Endodermal cell (in vitro differentiated cells): ENCODE measurements around the gene CDC42SE1. TPM values are rescaled to one million over a fixed set of nuclear protein-coding genes. Genes with fewer than 3 reads are reported as not detected.
A peak's percentile ranks its signal among the peaks of the same experiment; 100 is the strongest.

Experiments used
- DNase-seq: peaks from one replicate; pipeline ENCODE4 v3.0.0-alpha.2; 2017
- H3K27ac ChIP-seq: 2 replicates; pipeline ENCODE4 v1.5.1; 2013; ENCODE audit warnings: mild to moderate bottlenecking, low read depth, low read length, moderate library complexity
- H3K27me3 ChIP-seq: 2 replicates; pipeline ENCODE4 v1.6.1; 2013; ENCODE audit warnings: mild to moderate bottlenecking, low read length, moderate library complexity; ENCODE audit not compliant: insufficient read depth, control insufficient read depth, poor library complexity, severe bottlenecking
- H3K36me3 ChIP-seq: 2 replicates; pipeline ENCODE4 v1.7.0; 2013; ENCODE audit warnings: mild to moderate bottlenecking, low read length, moderate library complexity; ENCODE audit not compliant: control insufficient read depth, insufficient read depth
- H3K4me1 ChIP-seq: one replicate; pipeline ENCODE4 v1.7.0; 2013; ENCODE audit warnings: low read length; ENCODE audit not compliant: control insufficient read depth, insufficient read depth
- H3K4me3 ChIP-seq: 2 replicates; pipeline ENCODE4 v1.5.1; 2013; ENCODE audit warnings: mild to moderate bottlenecking, low read length, moderate library complexity
- H3K9ac ChIP-seq: 2 replicates; pipeline ENCODE4 v1.6.1; 2013; ENCODE audit warnings: mild to moderate bottlenecking, low read length, moderate library complexity; ENCODE audit not compliant: poor library complexity, severe bottlenecking; ENCODE audit errors: extremely low read depth
- H3K9me3 ChIP-seq: 2 replicates; pipeline ENCODE4 v1.6.1; 2013; ENCODE audit warnings: mild to moderate bottlenecking, low read length, moderate library complexity; ENCODE audit not compliant: control insufficient read depth
- H3K27ac Mint-ChIP-seq: 2 replicates; pipeline ENCODE4 v1.8.0; 2020; ENCODE audit warnings: mixed read lengths
- H3K27me3 Mint-ChIP-seq: 2 replicates; pipeline ENCODE4 v1.8.0; 2021; ENCODE audit warnings: mild to moderate bottlenecking, mixed read lengths; ENCODE audit not compliant: insufficient read depth
- H3K36me3 Mint-ChIP-seq: 2 replicates; pipeline ENCODE4 v1.8.0; 2020; ENCODE audit warnings: low read depth, mixed read lengths
- H3K4me1 Mint-ChIP-seq: 2 replicates; pipeline ENCODE4 v1.8.0; 2020; ENCODE audit warnings: mixed read lengths
- H3K4me3 Mint-ChIP-seq: 2 replicates; pipeline ENCODE4 v1.8.0; 2020; ENCODE audit warnings: mild to moderate bottlenecking, moderate library complexity, mixed read lengths
- H3K9me3 Mint-ChIP-seq: 2 replicates; pipeline ENCODE4 v1.8.0; 2020; ENCODE audit warnings: mild to moderate bottlenecking, mixed read lengths
- CTCF ChIP-seq: fragments of 200-600 bp; sonication (generic); conservative IDR thresholded peaks from 2 replicates; pipeline ENCODE4 v1.5.0; 2021; ENCODE audit warnings: antibody characterized with exemption, mild to moderate bottlenecking
- WGBS, 2 experiments: methylation state at CpG; one replicate each; pipeline versions ENCODE4 v1.1.5 to v1.1.7; 2013; ENCODE audit warnings: missing lambda C conversion rate in 2 of 2, mixed read lengths in 1 of 2; ENCODE audit not compliant: insufficient coverage in 1 of 2, insufficient read length in 1 of 2; 5-methylcytosine and 5-hydroxymethylcytosine counted together
- total RNA-seq, 2 donors: library from RNA; stranded (reverse); fragmentation: NEBNext Ultra II Directional in 1 of 2; extraction: Animal tissue kit (Norgen Biotek cat#: 25700) in 1 of 2; gene quantifications; 2 replicates in 1 of 2; 3 replicates in 1 of 2; pipeline ENCODE4 v1.2.1, GENCODE V29; 2021

CDC42SE1 gene
- total RNA-seq, 2 donors from 2014 or later = 69.8 to 74.5 TPM

- peaks cover 9% of the 10 kb centered on the region for H3K4me1 Mint-ChIP-seq
- no peak for DNase-seq
- H3K36me3 Mint-ChIP-seq = peaks cover 9% of the 10 kb centered on the region
- H3K27me3 Mint-ChIP-seq = no peaks in the 10 kb centered on the region
- Histone ChIP-seq H3K9ac (no peak overlapping the region), H3K36me3 (peaks cover 21% of the 10 kb centered on the region), H3K27ac (no peak overlapping the region), H3K4me1 (no peaks in the 10 kb centered on the region), H3K9me3 (no peaks in the 10 kb centered on the region), H3K4me3 (no peak overlapping the region), H3K27me3 (no peaks in the 10 kb centered on the region)
- no peak overlapping the region for H3K27ac Mint-ChIP-seq
- 88 to 89% methylated on average over 9 to 13 of the region's 13 CpGs for WGBS, 2 experiments
- no peaks in the 10 kb centered on the region for H3K9me3 Mint-ChIP-seq
- H3K4me3 Mint-ChIP-seq = no peak overlapping the region
- peak; percentile 42 for TF ChIP-seq CTCF
Observed at GRCh38 chr1:151072224-151072623, 12.8 kb upstream of the CDC42SE1 start.

GRCh38 chr1:151070474-151071276, 11.3 kb upstream of the CDC42SE1 start, which contains the start of gene GABPB2:
Gene GABPB2 (plus strand): TSS chr1:151070761. CDS start chr1:151088190, 17,429 bp downstream.
- peak; percentile 96 for DNase-seq
- peak; percentile 99 for TF ChIP-seq CTCF
- 2 to 4% methylated on average over 19 to 50 of the region's 50 CpGs for WGBS, 2 experiments
- H3K9me3 Mint-ChIP-seq = no peaks in the 10 kb centered on the region
- Histone ChIP-seq H3K4me1 (no peaks in the 10 kb centered on the region), H3K36me3 (peaks cover 32% of the 10 kb centered on the region), H3K27ac (peak within 1 kb of the TSS; percentile 95), H3K4me3 (peak within 1 kb of the TSS; percentile 94), H3K9me3 (no peaks in the 10 kb centered on the region), H3K27me3 (no peaks in the 10 kb centered on the region), H3K9ac (peak within 1 kb of the TSS; percentile 88)
- peaks cover 18% of the 10 kb centered on the region for H3K36me3 Mint-ChIP-seq
- peaks cover 9% of the 10 kb centered on the region for H3K4me1 Mint-ChIP-seq
- H3K27me3 Mint-ChIP-seq = no peaks in the 10 kb centered on the region
- H3K27ac Mint-ChIP-seq = peak within 1 kb of the TSS; percentile 100
- peak within 1 kb of the TSS; percentile 89 for H3K4me3 Mint-ChIP-seq

GRCh38 chr1:151069103-151069486, 9.7 kb upstream of the CDC42SE1 start:
- DNase-seq = no peak
- H3K9ac ChIP-seq = no peak overlapping the region
- no peaks in the 10 kb centered on the region for H3K27me3 ChIP-seq
- H3K4me3 ChIP-seq = no peak overlapping the region
- Mint-ChIP-seq H3K27ac (peak overlapping the region; percentile 46), H3K36me3 (peaks cover 25% of the 10 kb centered on the region), H3K27me3 (no peaks in the 10 kb centered on the region), H3K4me1 (peaks cover 16% of the 10 kb centered on the region), H3K4me3 (peak overlapping the region; percentile 89), H3K9me3 (no peaks in the 10 kb centered on the region)
- TF ChIP-seq CTCF = no peak
- H3K4me1 ChIP-seq = no peaks in the 10 kb centered on the region
- peak overlapping the region; percentile 24 for H3K27ac ChIP-seq
- WGBS, 2 experiments = 96 to 97% methylated on average over 5 of the region's 5 CpGs
- no peaks in the 10 kb centered on the region for H3K9me3 ChIP-seq
- H3K36me3 ChIP-seq = peaks cover 46% of the 10 kb centered on the region
